GM21723 (cell line): ENCODE measurements around the gene ZNF772.
"Not testable (repeated sequence)": the region's sequence is repeated elsewhere in the genome, so short reads cannot be mapped to it uniquely, and the experiment has no call there.

Experiments
- ATAC-seq: cut with Tn5 transposase; IDR thresholded peaks from one replicate; pipeline ENCODE4 v1.9.1; 2021; ENCODE audit warnings: mild to moderate bottlenecking, moderate library complexity; ENCODE audit not compliant: unreplicated experiment

ZNF772 gene

GRCh38 chr19:57477191-57478008, at the start of gene ZNF772:
Gene ZNF772 (minus strand): TSS chr19:57477566. CDS start chr19:57477309, 257 bp downstream.
- ATAC-seq = peak; percentile 93

- ATAC-seq = not testable (repeated sequence)
Measured at GRCh38 chr19:57518021-57518420, 40.7 kb upstream of the ZNF772 start.

GRCh38 chr19:57515255-57515654, 37.9 kb upstream of the ZNF772 start:
- ATAC-seq = no peak

DNA sequence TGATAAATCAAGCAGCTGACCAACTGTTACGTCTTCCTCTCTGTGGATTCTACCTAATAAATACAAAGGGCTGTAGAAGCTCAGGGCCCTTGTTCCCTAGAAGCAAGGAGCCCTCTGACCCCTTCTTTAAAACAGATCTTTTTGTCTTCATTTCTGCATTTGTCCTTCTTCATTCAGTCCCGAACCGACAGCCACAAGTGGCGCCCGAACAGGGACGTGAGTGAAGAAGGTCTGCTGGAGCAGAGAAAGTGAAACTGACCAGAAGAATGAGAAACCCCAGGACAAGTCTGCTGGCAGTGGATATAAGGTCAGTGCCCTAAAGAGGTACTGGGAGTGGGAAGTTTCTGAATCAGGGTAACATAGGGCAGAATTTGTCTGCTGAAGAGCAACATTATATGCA, 35.5 kb upstream of the ZNF772 start:
- no peak for ATAC-seq

DNA sequence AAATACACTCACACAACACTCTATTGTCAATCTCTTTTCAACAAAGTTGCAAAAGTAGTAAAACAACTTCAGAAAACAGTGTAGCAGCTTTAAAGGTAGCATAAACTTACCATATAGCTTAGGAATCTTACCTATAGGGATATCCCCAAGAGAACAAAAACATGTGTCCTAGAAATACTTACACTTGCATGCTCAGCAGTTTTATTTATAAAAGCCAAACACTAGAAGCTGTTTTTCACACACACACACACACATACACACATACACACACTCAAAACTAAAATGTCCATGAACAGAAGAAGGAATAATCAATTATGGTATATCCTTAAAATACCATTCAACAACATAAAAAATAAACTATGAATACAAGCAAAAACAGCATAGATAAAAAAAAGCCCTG, 34.1 kb upstream of the ZNF772 start:
- no peak for ATAC-seq

DNA sequence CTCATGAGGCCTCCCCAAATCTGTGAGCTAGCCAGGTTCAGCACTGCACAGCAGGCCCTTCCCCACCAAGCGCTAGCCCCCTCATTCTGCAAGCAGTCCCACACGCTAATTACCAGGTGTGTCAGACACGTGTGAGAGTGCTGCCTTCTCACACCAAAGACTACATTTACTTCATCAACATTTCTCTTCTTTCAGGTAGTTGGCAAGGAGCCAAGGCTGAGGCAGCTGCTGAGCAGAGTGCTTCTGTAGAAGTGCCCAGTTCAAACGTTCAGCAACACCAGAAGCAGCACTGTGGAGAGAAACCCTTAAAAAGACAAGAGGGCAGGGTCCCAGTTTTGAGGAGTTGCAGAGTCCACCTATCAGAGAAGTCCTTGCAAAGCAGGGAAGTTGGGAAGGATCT, 28.8 kb upstream of the ZNF772 start:
- no peak for ATAC-seq

DNA sequence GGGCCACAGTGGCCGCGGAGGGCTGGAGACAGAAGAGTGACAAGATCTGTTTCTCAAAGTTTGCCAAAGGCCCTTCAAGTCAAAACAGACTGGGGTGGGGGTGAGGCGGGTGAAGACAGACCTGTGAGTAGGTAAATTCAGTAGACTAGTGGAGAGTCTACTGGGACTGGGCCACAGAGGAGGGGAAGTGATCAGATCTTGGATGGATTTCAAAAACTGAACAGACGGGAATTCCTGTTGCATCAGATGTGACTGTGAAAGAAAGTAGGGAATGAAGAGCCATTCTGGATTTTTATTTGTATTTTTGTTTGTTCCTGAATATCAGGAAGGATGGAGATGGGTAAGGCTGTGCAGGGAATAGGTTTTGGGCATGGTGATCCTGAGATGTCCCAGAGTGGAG, 23.0 kb upstream of the ZNF772 start:
- ATAC-seq = not testable (repeated sequence)

DNA sequence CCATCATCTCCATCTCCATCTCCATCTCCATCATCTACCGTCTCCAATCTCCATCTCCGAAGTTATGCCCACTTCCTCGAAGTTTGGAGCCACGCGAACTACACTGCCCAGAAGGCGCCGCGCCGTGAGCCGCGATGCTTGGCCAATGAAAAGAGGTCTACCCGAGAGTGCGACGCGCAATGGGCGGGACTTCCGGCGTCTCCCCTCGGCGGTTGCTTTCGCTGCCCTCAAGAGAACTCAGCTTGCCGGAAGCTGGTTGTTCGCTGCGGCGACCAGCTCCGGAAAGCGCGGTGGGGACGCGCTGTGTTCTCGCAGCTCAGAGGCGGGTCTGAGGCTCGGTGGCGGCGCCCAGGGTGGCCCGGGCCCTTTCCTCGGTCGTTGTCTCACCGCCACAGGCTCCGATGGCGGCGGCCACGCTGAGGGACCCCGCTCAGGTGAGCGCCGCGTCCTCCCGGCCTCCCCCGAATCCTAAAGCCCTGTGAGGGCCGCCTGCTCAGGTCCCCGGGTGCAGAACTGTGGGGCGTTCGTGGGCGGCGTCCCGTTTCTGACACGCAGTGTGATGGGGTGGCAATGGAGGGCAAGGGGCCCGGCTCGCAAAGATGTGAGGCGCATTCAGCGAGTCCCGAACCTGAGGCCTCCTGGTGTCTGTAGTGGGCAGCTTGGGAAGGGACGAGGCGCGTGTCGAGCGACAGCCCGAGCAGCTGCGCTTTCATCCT, 22.5 kb upstream of the ZNF772 start, which contains the start of gene ZNF773:
ZNF773 (plus strand) TSS at position 259 of the 716 bp plus-strand sequence; CDS start at position 402, 143 bp downstream.
- peak; percentile 96 for ATAC-seq

DNA sequence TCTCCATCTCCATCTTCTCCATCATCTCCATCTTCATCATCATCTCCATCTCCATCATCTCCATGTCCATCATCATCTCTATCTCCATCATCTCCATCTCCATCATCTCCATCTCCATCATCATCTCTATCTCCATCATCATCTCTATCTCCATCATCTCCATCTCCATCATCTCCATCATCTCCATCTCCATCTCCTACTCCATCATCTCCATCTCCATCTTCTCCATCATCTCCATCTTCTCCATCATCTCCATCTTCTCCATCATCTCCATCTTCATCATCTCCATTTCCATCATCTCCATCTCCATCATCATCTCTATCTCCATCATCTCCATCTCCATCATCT, 21.9 kb upstream of the ZNF772 start:
- ATAC-seq = not testable (repeated sequence)

DNA sequence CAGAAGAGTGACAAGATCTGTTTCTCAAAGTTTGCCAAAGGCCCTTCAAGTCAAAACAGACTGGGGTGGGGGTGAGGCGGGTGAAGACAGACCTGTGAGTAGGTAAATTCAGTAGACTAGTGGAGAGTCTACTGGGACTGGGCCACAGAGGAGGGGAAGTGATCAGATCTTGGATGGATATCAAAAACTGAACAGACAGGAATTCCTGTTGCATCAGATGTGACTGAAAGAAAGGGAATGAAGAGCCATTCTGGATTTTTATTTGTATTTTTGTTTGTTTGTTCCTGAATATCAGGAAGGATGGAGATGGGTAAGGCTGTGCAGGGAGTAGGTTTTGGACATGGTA, 10.9 kb upstream of the ZNF772 start:
- not testable (repeated sequence) for ATAC-seq

- ATAC-seq = peak; percentile 90
Measured at GRCh38 chr19:57487477-57488298, 10.3 kb upstream of the ZNF772 start, which contains the start of gene ZNF419. Gene ZNF419 (plus strand): TSS chr19:57487750. CDS start chr19:57487951, 201 bp downstream.

DNA sequence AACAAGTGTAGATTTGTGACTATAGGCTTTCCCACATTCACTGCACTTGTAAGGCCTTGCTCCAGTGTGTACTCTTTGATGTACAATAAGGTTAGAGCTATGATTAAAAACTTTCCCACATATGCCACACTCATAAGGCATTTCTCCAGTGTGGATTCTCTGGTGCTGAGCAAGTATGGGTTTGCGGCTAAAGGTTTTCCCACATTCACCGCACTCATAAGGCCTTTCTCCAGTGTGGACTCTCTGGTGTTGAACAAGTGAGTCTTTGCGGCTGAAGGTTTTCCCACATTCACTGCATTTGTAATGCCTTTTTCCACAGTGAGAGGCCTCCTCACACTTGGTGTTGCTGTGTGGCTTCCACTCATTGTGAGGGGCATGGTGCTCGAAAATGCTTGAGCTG, 3.7 kb downstream of the ZNF772 start:
- no peak for ATAC-seq

- no peak for ATAC-seq
Measured at GRCh38 chr19:57466489-57466888, 10.9 kb downstream of the ZNF772 start.

GRCh38 chr19:57465680-57466381, 11.5 kb downstream of the ZNF772 start:
- no peak for ATAC-seq

GRCh38 chr19:57452307-57452706, 25.1 kb downstream of the ZNF772 start:
- ATAC-seq = no peak

DNA sequence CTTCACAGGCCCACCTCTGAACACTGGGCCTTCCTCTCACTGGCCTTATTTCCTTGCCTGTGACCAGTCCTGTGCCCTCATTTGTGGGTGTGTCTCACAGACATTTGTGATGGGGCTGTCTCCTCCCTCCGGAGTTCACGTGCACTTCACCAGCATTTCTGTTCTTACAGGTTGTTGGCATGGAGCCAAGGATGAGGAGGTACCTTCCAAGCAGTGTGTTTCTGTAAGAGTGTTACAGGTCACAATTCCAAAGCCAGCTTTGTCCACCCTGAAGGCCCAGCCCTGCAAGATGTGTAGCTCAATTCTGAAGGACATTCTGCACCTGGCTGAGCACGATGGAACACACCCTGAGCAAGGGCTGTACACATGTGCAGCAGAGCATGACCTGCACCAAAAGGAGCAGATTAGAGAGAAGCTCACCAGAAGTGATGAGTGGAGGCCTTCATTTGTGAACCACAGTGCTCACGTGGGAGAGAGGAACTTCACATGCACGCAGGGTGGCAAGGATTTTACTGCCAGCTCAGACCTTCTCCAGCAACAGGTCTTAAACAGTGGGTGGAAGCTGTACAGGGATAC, 34.2 kb downstream of the ZNF772 start:
- ATAC-seq = no peak

DNA sequence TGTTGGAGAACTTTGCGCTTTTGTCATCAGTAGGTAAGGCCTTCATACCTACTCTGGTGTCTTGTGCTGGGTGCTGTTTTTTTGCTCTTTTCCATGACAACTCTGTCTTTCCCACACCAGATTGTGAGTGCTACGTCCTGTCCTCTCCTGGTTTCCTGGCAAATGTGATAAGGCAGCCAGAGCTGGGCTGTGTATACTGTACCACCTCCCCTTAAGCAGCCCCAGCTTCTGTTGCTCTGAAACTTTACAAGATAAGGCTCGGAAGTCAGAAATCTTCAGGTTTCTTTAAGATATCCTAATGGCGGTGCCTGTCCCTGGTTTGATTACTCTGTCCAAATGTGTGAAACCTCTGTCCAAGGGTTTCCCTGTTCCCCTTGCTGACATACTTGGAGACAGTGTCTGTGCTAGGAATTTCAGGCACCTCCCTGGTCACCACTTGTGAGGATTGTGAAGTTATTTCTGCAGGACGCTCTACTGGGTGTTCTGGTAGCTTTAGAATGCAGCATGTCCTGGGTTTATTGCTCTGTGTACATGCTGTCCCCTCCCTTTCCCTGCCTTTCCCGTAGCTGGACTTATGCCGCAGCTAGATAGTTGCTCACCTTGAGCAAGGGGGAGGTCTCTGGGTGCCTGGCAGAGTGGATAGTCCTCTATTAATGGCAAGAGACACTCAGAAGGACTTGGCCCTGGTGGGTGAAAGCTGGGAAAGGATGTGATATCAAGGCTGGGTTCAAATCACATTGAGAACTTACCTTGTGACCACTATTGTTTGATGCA, 35.2 kb downstream of the ZNF772 start:
- no peak for ATAC-seq

- no peak for ATAC-seq
Measured at GRCh38 chr19:57438925-57439324, 38.4 kb downstream of the ZNF772 start.

- ATAC-seq = no peak
Measured at GRCh38 chr19:57437931-57438330, 39.4 kb downstream of the ZNF772 start.

DNA sequence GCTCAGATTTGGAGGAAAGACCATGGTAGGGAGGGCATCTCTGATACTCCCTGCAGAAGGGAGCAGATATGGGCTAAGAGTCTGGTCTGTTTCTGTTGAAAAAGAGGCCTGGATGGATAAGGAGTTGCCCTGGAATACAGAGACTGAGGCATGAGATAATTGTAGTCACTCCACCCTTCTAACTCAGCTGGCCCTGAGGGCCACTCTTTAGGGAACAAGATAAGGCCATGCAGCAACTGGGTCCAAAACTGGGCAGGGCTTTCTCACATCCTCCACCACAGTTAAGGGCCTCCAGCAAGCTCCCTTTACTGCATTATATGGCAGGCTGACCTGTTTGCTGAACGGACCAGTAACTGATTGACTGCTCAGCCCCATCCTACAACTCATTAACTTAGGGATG, 40.9 kb downstream of the ZNF772 start:
- ATAC-seq = no peak
